K562 (cell line): ENCODE measurements around the gene RECK. TPM values are rescaled to one million over a fixed set of nuclear protein-coding genes. Genes with fewer than 3 reads are reported as not detected.

Source experiments
- ATAC-seq: fragments of 200-7000 bp; cut with Tn5 transposase; 3 replicates; pipeline ENCODE4 v1.9.1; 2020; ENCODE audit warnings: moderate library complexity
- BruUV-seq: library from RNA; stranded (reverse); fragments of 400-500 nt; replicated peaks from 2 replicates; lab custom pipeline; 2021; lab: Mats Ljungman, UMichigan
- CTCF ChIA-PET: fragments of 300-600 bp; formaldehyde crosslinking; extraction: SDS; loops from one replicate; lab custom pipeline; 2021; ENCODE audit warnings: low intra/inter-chr PET ratio; lab: Yijun Ruan, JAX
- POLR2A ChIA-PET: fragments of 300-600, 350-650 bp; sonication (Branson Sonifier 250); formaldehyde crosslinking; extraction: SDS; loops from one replicate; lab custom pipeline; 2021; ENCODE audit warnings: antibody characterized with exemption, inconsistent platforms; lab: Yijun Ruan, JAX
- DNase-seq, 4 experiments: peaks; one replicate each; pipeline versions ENCODE4 v3.0.0 to v3.0.0-alpha.2; 2011 to 2018; ENCODE audit warnings: low spot score in 3 of 4, mixed read lengths in 3 of 4; ENCODE audit errors: extremely low read depth in 1 of 4
- FAIRE-seq: peaks from 2 replicates; lab custom pipeline; 2011; peaks lifted over from hg19 to GRCh38; lab: Jason Lieb, UNC
- H2AFZ ChIP-seq: 2 replicates; pipeline ENCODE4 v1.6.0; 2011; ENCODE audit warnings: low read depth, low read length, control low read depth, inconsistent platforms
- H3K27ac ChIP-seq: fragments of 200-600 bp; 3 replicates; pipeline ENCODE4 v1.8.0; 2011; ENCODE audit warnings: low read depth, mild to moderate bottlenecking, control low read depth, inconsistent platforms, low read length, moderate library complexity, mixed read lengths; ENCODE audit errors: extremely low read depth
- H3K27me3 ChIP-seq, 2 experiments: fragments of 300-600 bp in 1 of 2; 2 replicates in 1 of 2; 3 replicates in 1 of 2; pipeline versions ENCODE4 v1.6.0 to v1.8.0; 2011; ENCODE audit warnings: inconsistent platforms in 2 of 2, low read length in 2 of 2, mild to moderate bottlenecking in 1 of 2, mixed read lengths in 1 of 2, moderate library complexity in 1 of 2; ENCODE audit not compliant: control insufficient read depth in 2 of 2, insufficient read depth in 2 of 2
- H3K36me3 ChIP-seq: fragments of 300-600 bp; 3 replicates; pipeline ENCODE4 v1.8.0; 2011; ENCODE audit warnings: mild to moderate bottlenecking, low read length, inconsistent platforms; ENCODE audit not compliant: control insufficient read depth, insufficient read depth
- H3K4me1 ChIP-seq, 2 experiments: fragments of 200-600 bp in 1 of 2; replicated peaks in 1 of 2; 2 replicates in 1 of 2; 3 replicates in 1 of 2; pipeline versions ENCODE4 v1.5.1 to v1.8.0; 2011; ENCODE audit warnings: inconsistent platforms in 2 of 2, low read length in 2 of 2, mild to moderate bottlenecking in 1 of 2, mixed read lengths in 1 of 2, moderate library complexity in 1 of 2; ENCODE audit not compliant: control insufficient read depth in 2 of 2, insufficient read depth in 2 of 2
- H3K4me2 ChIP-seq: 2 replicates; pipeline ENCODE4 v1.6.1; 2011; ENCODE audit warnings: low read length, control low read depth, inconsistent platforms, mixed read lengths; ENCODE audit not compliant: insufficient read depth
- H3K4me3 ChIP-seq: fragments of 200-600 bp; sonication (generic), shearing (Covaris generic); 2 replicates; pipeline ENCODE4 v1.5.1; 2016; ENCODE audit warnings: control low read depth, inconsistent platforms
- H3K79me2 ChIP-seq: fragments of 200-600 bp; 3 replicates; pipeline ENCODE4 v1.8.0; 2011; ENCODE audit warnings: low read length, inconsistent platforms; ENCODE audit not compliant: control insufficient read depth, insufficient read depth
- H3K9ac ChIP-seq, 2 experiments: 2 replicates each; pipeline versions ENCODE4 v1.6.0 to v1.6.1; 2011; ENCODE audit warnings: low read depth in 2 of 2, low read length in 2 of 2, control low read depth in 1 of 2, inconsistent platforms in 1 of 2, mild to moderate bottlenecking in 1 of 2, mixed read lengths in 1 of 2; ENCODE audit not compliant: insufficient read depth in 1 of 2
- H3K9me1 ChIP-seq: one replicate; pipeline ENCODE4 v1.6.0; 2011; ENCODE audit warnings: inconsistent platforms, mild to moderate bottlenecking, low read length, moderate library complexity; ENCODE audit not compliant: control insufficient read depth, insufficient read depth
- H3K9me3 ChIP-seq: replicated peaks from 2 replicates; pipeline ENCODE4 v1.5.1; 2011; ENCODE audit warnings: low read depth, low read length, inconsistent platforms; ENCODE audit not compliant: control insufficient read depth, insufficient read depth
- H4K20me1 ChIP-seq: replicated peaks from 2 replicates; pipeline ENCODE4 v1.6.1; 2011; ENCODE audit warnings: low read length, inconsistent platforms, mixed read lengths; ENCODE audit not compliant: control insufficient read depth, insufficient read depth
- DIDO1 ChIP-seq: fragments of 450-650 bp; IDR thresholded peaks from 2 replicates; pipeline ENCODE4 v1.6.1; 2016; ENCODE audit warnings: low read depth, missing biosample characterization, missing genetic modification characterization
- ELF2 ChIP-seq: fragments of 250-450 bp; sonication (Bioruptor Pico); IDR thresholded peaks from 2 replicates; pipeline ENCODE4 v1.5.0; 2021; ENCODE audit warnings: mild to moderate bottlenecking
- NFE2 ChIP-seq: IDR thresholded peaks from 2 replicates; pipeline ENCODE4 v1.6.1; 2014; ENCODE audit warnings: antibody characterized with exemption, low read depth
- POLR2B ChIP-seq: fragments of 450-650 bp; IDR thresholded peaks from 2 replicates; pipeline ENCODE4 v1.6.1; 2018; ENCODE audit warnings: low read depth; ENCODE audit not compliant: partially characterized antibody
- ZNF217 ChIP-seq: sonication (generic); formaldehyde crosslinking; IDR thresholded peaks from 2 replicates; pipeline ENCODE4 v1.8.0; 2022; ENCODE audit warnings: mild to moderate bottlenecking, missing genetic modification reagents
- ZNF655 ChIP-seq: fragments of 250-450 bp; sonication (Bioruptor Pico); IDR thresholded peaks from 2 replicates; pipeline ENCODE4 v1.5.0; 2021
- WGBS: fragments of 100-300 bp; shearing (Covaris generic); methylation state at CpG from one replicate; pipeline ENCODE4 v1.1.6; 2016; ENCODE audit warnings: low coverage, mixed read lengths; ENCODE audit not compliant: insufficient coverage; ENCODE audit errors: missing lambda C conversion rate; 5-methylcytosine and 5-hydroxymethylcytosine counted together
- in situ Hi-C: fragments of 300-500 bp; cut with MboI; formaldehyde crosslinking; loops from 4 replicates; pipeline ENCODE4 v1.15.0; 2018; ENCODE audit warnings: inconsistent platforms, mixed read lengths
- intact Hi-C: fragments of 100-400 bp; cut with micrococcal nuclease; formaldehyde crosslinking; loops from 2 replicates; pipeline ENCODE4 v1.14.2; 2022
- polyA plus RNA-seq, 8 experiments: library from polyadenylated mRNA; depleted of rRNA in 4 of 8; stranded (reverse) in 5 of 8; unstranded in 3 of 8; fragments of >200 nt; fragmentation: Nextera tagmentation in 2 of 8; fragmentation: Illumina TruSeq in 1 of 8; extraction: Ambion mirVana in 2 of 8; extraction: Trizol in 1 of 8; gene quantifications; 2 replicates each; pipeline versions ENCODE4 v1.2.1 to v1.2.3, GENCODE V29; 2011 to 2014; ENCODE audit warnings: inconsistent platforms in 1 of 8, missing spikeins in 1 of 8
- total RNA-seq, 7 experiments: library from RNA; depleted of rRNA in 6 of 7; stranded (reverse); fragments of >200 nt in 6 of 7; fragmentation: Illumina TruSeq in 2 of 7; extraction: Trizol in 2 of 7; gene quantifications; 2 replicates each; pipeline versions ENCODE4 v1.2.1 to v1.2.3, GENCODE V29; 2011 to 2021; ENCODE audit warnings: low replicate concordance in 1 of 7
- TF ChIP-seq, protein P1 (sequence below): fragments of 250-450 bp; sonication (Bioruptor Pico); IDR thresholded peaks from 2 replicates; pipeline ENCODE4 v1.4.0; 2020; ENCODE audit warnings: mild to moderate bottlenecking, moderate library complexity

Gene RECK
- total and polyA plus RNA-seq, 9 of the 15 experiments (the other 6 are each of a cell fraction or from before 2014, with no cell fraction given) = 0.04 to 0.36 (median 0.16) TPM

DNA sequence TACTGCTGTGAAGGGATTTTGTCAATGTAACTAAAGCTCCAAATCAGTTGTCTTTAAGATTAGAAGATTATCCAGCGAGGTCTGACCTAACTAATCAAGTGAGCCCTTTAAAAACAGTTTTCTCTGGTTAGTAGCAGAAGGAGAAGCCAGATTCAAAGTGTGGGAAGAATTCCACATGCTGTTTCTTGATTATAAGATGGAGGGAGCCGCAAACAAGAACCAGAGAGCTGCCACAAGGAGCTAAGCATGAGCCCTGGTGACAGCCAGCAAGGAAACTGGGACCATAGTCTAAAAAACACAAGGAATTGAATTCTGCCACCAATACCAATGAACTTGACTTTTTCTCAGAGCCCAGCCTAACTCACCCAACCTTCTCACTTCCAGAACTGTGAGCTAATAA, 41.8 kb upstream of the RECK start:
- H4K20me1 ChIP-seq = no peaks in the 10 kb centered on the region
- intact Hi-C loops (no loop called here), in situ Hi-C loops (no loop called here)
- H3K36me3 ChIP-seq = no peaks in the 10 kb centered on the region
- ATAC-seq (no peak), DNase-seq (no peak)
- no peaks in the 10 kb centered on the region for H3K79me2 ChIP-seq
- no peaks in the 10 kb centered on the region for H3K9me1 ChIP-seq
- H3K27ac ChIP-seq = no peak overlapping the region
- H3K9ac ChIP-seq = no peak overlapping the region
- H2AFZ ChIP-seq = no peak overlapping the region
- no peaks in the 10 kb centered on the region for H3K9me3 ChIP-seq
- 0% methylated on average over 2 of the region's 2 CpGs for WGBS
- 0 out of 5 replicates have a peak, but pooled peaks cover 0 to 2% of the 10 kb centered on the region in 2 experiments for H3K27me3 ChIP-seq
- POLR2A ChIA-PET = no interaction called here
- no TSS peak for BruUV-seq
- CTCF ChIA-PET = no interaction called here
- no peak overlapping the region for H3K4me3 ChIP-seq
- TF ChIP-seq POLR2B (no peak), ZNF655 (CRISPR knock-in tag) (no peak), NFE2 (no peak), ZNF217 (CRISPR knock-in tag) (no peak), DIDO1 (tag) (no peak), ELF2 (no peak)
- TF ChIP-seq, protein P1, sequence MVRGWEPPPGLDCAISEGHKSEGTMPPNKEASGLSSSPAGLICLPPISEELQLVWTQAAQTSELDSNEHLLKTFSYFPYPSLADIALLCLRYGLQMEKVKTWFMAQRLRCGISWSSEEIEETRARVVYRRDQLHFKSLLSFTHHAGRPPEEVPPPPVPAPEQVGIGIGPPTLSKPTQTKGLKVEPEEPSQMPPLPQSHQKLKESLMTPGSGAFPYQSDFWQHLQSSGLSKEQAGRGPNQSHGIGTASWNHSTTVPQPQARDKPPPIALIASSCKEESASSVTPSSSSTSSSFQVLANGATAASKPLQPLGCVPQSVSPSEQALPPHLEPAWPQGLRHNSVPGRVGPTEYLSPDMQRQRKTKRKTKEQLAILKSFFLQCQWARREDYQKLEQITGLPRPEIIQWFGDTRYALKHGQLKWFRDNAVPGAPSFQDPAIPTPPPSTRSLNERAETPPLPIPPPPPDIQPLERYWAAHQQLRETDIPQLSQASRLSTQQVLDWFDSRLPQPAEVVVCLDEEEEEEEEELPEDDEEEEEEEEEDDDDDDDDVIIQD (CRISPR knock-in tag) = no peak
- TF ChIP-seq, all 486 proteins: peak for 0
- FAIRE-seq = no peak
- Histone ChIP-seq H3K4me1 (no peaks in the 10 kb centered on the region), H3K4me2 (no peak overlapping the region)
